ENCODE data around the gene ISLR.

- TF ChIP-seq SRF (IDR thresholded peaks at IDR 0.05; ENCODE audit: low read depth) (no peak), POLR2A (IDR thresholded peaks at IDR 0.05; ENCODE audit: borderline replicate concordance, extremely low read depth, insufficient read depth, insufficient read length) (no peak)
Measured at GRCh38 chr15:74179983-74180880, 6.7 kb downstream of the ISLR start.

All from HCT116 (cell line).